Measurements from ENCODE around the gene PTGDR2.

Gene PTGDR2

GRCh38 chr11:60858731-60859464 is 3.1 kb upstream of the PTGDR2 start:
- DNase-seq, result no peak

GRCh38 chr11:60858236-60858635 is 2.5 kb upstream of the PTGDR2 start:
- no peak for DNase-seq

- no peak for DNase-seq
These were observed 1.9 kb upstream of the PTGDR2 start for GRCh38 chr11:60857378-60858232.

GRCh38 chr11:60854847-60855725 is 664 bp downstream of the PTGDR2 start:
- DNase-seq, result no peak

GRCh38 chr11:60854140-60854846 is 1.5 kb downstream of the PTGDR2 start:
- DNase-seq, result no peak

GRCh38 chr11:60852982-60853950 is 2.5 kb downstream of the PTGDR2 start:
- DNase-seq, result no peak

GRCh38 chr11:60852117-60852981 is 3.4 kb downstream of the PTGDR2 start:
- no peak for DNase-seq

- no peak for DNase-seq
These were observed 4.2 kb downstream of the PTGDR2 start for GRCh38 chr11:60851327-60852104.

GRCh38 chr11:60849641-60850520 is 5.9 kb downstream of the PTGDR2 start:
- no peak for DNase-seq

- DNase-seq, result no peak
These were observed 7.0 kb downstream of the PTGDR2 start for GRCh38 chr11:60848714-60849151.

- no peak for DNase-seq
These were observed 7.9 kb downstream of the PTGDR2 start for GRCh38 chr11:60847896-60848295.

GRCh38 chr11:60847281-60847680 is 8.5 kb downstream of the PTGDR2 start:
- no peak for DNase-seq

GRCh38 chr11:60845338-60845737 is 10.4 kb downstream of the PTGDR2 start:
- no peak for DNase-seq

GRCh38 chr11:60844870-60845221 is 10.9 kb downstream of the PTGDR2 start:
- no peak for DNase-seq

GRCh38 chr11:60844045-60844869 is 11.5 kb downstream of the PTGDR2 start:
- no peak for DNase-seq

GRCh38 chr11:60842668-60843600 is 12.8 kb downstream of the PTGDR2 start:
- DNase-seq, result no peak
